HUES48 (cell line): ENCODE data around the gene DCAF4.
A peak's percentile ranks its signal among the peaks of the same experiment; 100 is the strongest.

ENCODE experiments used
- H3K27ac ChIP-seq: one replicate; pipeline ENCODE4 v1.7.0; 2013; ENCODE audit warnings: low read depth, low read length, inconsistent platforms
- H3K27me3 ChIP-seq: 2 replicates; pipeline ENCODE4 v1.6.1; 2013; ENCODE audit warnings: mild to moderate bottlenecking, low read length; ENCODE audit not compliant: control insufficient read depth, insufficient read depth
- H3K36me3 ChIP-seq: 2 replicates; pipeline ENCODE4 v1.6.1; 2013; ENCODE audit warnings: low read length; ENCODE audit not compliant: control insufficient read depth, insufficient read depth
- H3K4me1 ChIP-seq: 2 replicates; pipeline ENCODE4 v1.6.1; 2013; ENCODE audit warnings: mild to moderate bottlenecking, low read length; ENCODE audit not compliant: control insufficient read depth, insufficient read depth
- H3K4me3 ChIP-seq: 2 replicates; pipeline ENCODE4 v1.5.1; 2013; ENCODE audit warnings: mild to moderate bottlenecking, low read depth, low read length
- H3K9ac ChIP-seq: 2 replicates; pipeline ENCODE4 v1.6.1; 2013; ENCODE audit warnings: mild to moderate bottlenecking, low read depth, low read length, moderate library complexity
- H3K9me3 ChIP-seq: 2 replicates; pipeline ENCODE4 v1.6.1; 2013; ENCODE audit warnings: low read length; ENCODE audit not compliant: control insufficient read depth, insufficient read depth

The DCAF4 gene

GRCh38 chr14:72883961-72884360 lies 42.3 kb upstream of the DCAF4 start:
- Histone ChIP-seq H3K4me1 (peaks cover 22% of the 10 kb centered on the region), H3K36me3 (no peaks in the 10 kb centered on the region), H3K4me3 (no peak overlapping the region), H3K9me3 (no peaks in the 10 kb centered on the region), H3K27me3 (peaks cover 12% of the 10 kb centered on the region), H3K27ac (no peak overlapping the region), H3K9ac (no peak overlapping the region)

DNA sequence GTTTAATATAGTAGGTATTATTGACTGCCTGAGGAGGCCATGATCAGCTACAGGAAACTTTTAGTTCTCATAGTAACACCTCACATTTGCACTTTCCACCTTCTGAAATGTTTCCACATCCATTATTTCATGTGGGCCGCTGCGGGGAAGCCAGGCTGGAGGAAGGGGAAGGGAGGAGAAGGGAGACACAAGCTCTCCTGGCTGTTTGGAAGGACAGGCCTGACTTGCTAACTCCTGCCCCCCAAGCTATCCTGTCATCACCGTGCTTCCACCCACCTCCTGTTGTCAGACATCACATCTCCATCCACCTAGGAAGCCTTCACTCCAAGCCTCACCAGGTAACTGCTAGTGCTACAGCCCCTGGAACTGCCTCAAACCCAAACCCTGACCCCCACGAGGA lies 41.9 kb upstream of the DCAF4 start:
- Histone ChIP-seq H3K27ac (no peak overlapping the region), H3K4me1 (peaks cover 24% of the 10 kb centered on the region), H3K9me3 (no peaks in the 10 kb centered on the region), H3K27me3 (peaks cover 15% of the 10 kb centered on the region), H3K4me3 (no peak overlapping the region), H3K36me3 (no peaks in the 10 kb centered on the region), H3K9ac (no peak overlapping the region)

DNA sequence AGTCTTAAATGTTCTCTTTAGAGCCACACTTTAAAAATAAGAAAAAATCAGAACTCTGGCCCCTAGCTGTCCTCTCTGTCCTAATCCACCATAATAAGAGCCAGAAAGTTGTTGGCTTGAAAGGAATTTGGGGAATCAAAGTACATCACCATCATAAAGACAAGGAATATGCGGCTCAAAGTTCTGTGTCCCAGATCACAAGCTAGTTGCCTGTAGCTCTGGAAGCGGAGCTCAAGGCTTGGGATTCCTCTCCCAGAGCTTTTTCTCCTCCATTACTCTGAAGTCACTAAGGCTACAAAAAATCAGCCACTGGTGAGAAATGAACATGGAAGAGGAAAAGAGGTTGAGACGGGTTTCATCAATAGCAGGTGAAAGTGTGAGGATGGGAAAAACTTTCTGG lies 38.8 kb upstream of the DCAF4 start:
- H3K4me1 ChIP-seq = peaks cover 43% of the 10 kb centered on the region
- H3K4me3 ChIP-seq = no peak overlapping the region
- peaks cover 46% of the 10 kb centered on the region for H3K27me3 ChIP-seq
- no peaks in the 10 kb centered on the region for H3K36me3 ChIP-seq
- no peaks in the 10 kb centered on the region for H3K9me3 ChIP-seq
- peak overlapping the region; percentile 29 for H3K27ac ChIP-seq
- no peak overlapping the region for H3K9ac ChIP-seq

DNA sequence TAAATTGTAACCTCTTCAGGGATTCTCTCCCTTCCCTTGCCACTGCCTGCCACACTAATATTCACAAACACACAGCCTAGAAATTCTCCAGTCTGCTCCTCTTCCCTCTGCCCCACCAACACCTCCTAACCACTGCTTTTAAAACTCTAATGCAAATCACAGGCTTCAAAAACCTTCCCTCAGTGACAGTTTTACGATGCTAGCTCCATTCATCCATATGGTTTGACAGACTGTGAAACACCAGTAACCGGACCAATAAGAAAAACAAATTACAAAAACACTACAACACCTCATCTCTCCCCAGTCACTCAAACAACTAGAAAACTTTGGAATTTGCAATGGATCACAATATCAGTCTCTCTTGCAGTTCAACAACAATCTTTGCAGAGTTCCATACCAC lies 38.1 kb upstream of the DCAF4 start:
- Histone ChIP-seq H3K27me3 (peaks cover 53% of the 10 kb centered on the region), H3K9me3 (no peaks in the 10 kb centered on the region), H3K36me3 (no peaks in the 10 kb centered on the region), H3K4me1 (peaks cover 44% of the 10 kb centered on the region), H3K9ac (no peak overlapping the region), H3K4me3 (no peak overlapping the region), H3K27ac (no peak overlapping the region)

DNA sequence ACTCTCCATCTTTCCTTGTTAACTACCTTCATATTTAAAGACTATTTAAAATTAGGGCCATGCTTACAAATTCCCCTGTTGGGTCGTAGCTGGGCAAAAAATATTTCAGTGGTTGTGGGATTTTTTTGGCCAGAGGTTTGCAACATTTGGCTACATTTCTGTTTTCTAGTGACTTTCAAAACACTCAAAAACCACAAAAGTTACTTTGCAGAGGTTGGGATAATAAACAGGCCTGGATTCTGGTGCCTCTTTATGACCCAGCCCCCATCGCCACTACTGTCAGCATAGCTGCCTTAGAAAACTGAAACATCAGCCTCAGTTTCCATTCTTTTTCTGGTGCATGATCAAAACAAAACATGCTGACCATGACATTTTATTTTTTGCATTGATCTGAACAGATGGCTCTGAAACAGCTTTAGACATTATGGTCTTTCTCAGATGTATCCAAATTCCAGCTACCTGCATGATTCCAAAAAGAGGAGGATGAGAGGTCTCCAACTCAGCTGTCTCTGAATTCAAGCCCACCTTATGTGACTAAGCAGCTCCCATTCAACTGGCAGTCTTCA lies 37.5 kb upstream of the DCAF4 start:
- Histone ChIP-seq H3K4me1 (peaks cover 44% of the 10 kb centered on the region), H3K9me3 (no peaks in the 10 kb centered on the region), H3K27me3 (peaks cover 57% of the 10 kb centered on the region), H3K27ac (no peak overlapping the region), H3K4me3 (no peak overlapping the region), H3K36me3 (no peaks in the 10 kb centered on the region), H3K9ac (no peak overlapping the region)

DNA sequence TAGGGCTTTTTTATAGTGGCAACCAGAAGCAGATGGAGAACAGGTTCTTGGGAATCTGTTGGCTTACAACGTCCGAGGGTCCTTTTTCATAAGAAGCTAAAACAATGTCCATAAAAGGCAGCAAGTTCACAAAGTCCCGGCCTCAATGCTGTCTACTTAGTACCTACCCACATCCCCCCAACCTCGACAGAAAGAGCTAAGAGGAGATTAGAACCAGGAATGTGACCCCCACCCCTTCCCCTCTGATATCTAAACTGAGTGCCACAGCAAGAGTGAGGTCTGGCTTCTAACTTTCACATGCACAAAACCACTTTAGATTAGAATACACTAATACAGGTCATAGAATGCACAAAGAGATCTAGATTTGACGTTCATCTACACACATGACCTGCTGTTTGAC lies 36.9 kb upstream of the DCAF4 start:
- Histone ChIP-seq H3K36me3 (no peaks in the 10 kb centered on the region), H3K4me1 (peaks cover 44% of the 10 kb centered on the region), H3K4me3 (no peak overlapping the region), H3K9ac (no peak overlapping the region), H3K9me3 (no peaks in the 10 kb centered on the region), H3K27me3 (peaks cover 61% of the 10 kb centered on the region), H3K27ac (no peak overlapping the region)

DNA sequence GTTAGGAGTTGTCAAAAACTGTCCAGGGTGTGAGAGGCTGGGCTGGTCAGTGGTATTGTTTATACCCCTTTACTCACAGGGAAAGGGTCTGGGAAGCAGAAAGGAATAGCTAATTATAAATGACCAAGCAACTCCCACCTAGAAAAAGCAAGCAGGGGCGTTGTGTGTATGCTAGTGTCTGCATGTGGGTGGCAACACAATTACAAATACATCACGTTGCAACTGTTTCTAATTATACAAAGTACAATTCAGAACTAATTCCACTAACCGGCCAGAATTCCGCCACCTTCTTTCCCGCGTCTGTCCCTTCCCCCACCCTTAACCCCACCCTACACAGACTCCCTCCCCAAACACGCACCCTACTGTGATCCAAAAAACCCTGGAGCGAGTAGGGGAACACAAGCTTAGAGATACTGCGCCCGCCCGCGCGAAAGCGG lies 34.6 kb upstream of the DCAF4 start:
- Histone ChIP-seq H3K36me3 (no peaks in the 10 kb centered on the region), H3K9me3 (no peaks in the 10 kb centered on the region), H3K4me1 (peaks cover 53% of the 10 kb centered on the region), H3K4me3 (peak overlapping the region; percentile 84), H3K27me3 (peaks cover 84% of the 10 kb centered on the region), H3K27ac (no peak overlapping the region), H3K9ac (no peak overlapping the region)

DNA sequence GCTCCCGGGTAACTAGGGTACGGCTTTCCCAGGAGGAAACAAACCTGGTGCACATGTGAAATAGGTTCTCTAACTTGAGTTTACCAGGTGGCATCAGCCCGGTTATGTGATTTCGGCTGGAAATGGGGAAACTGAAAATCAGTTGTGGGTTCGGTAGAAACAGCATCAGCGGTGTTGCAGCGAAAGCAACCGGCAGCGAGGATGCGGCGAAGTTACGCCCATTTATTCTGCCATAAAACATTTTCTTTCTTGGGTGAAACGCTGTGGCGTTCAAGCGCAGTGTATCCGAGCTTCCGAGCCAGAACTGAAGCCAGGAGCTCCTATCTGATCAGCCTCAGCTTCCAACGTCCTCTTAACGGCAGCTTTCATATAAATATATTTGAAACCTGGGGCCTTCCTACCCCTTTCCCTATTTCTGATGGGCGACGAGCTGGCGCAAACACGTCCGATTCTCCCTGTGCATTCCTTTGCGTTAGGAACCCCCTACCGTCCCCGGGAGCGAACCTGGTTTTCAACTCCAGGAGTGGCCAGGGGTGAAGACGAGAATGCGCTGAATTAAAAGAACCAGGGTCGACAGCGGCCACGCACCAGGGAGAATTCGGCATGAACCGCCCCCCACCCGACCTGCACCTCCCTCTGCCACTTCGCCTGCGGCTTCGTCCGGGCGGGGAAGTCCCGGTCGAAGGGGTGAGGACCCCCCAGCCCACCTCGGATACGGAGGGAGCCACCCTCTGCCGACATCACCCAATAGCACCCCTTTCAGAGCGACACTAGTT lies 34.0 kb upstream of the DCAF4 start:
- Histone ChIP-seq H3K36me3 (no peaks in the 10 kb centered on the region), H3K9ac (no peak overlapping the region), H3K9me3 (no peaks in the 10 kb centered on the region), H3K27ac (no peak overlapping the region), H3K27me3 (peaks cover 90% of the 10 kb centered on the region), H3K4me1 (peaks cover 51% of the 10 kb centered on the region), H3K4me3 (peak overlapping the region; percentile 84)

DNA sequence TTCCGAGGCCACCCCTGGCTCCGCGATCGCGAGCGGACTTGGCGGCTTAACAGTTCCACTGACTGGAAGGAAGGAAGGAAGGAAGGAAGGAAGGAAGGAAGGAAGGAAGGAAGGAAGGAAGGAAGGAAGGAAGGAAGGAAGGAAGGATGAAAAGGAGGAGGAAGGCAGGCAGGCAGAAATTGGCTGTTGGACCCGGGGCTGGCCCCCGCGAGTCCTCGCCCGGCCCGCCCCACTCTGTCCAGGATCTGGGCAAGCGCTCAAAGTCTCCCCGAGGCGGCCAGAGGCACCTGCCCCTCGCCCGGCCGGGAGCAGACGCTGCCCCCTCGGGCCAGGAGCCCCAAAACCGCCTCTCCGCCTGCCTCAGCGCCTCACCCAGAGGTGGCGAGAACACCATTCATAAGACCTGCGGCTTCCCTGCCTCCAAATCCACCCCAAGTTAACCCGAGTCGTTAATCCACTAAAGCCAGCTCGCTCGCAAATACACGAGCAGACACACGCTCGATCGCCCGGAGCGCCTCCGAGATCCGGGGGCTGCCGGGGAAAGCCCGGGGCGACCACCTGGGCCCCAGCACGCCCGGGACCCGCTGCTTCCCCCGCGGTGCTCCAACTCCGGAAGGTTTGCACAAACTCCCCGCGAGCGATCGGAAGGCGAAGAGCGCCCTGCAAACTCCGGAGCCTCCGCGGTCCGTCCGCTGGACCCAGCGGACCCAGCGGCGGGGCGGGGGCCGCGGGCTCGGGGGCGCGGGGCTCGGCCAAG lies 33.2 kb upstream of the DCAF4 start:
- Histone ChIP-seq H3K36me3 (no peaks in the 10 kb centered on the region), H3K27me3 (peaks cover 92% of the 10 kb centered on the region), H3K4me1 (peaks cover 43% of the 10 kb centered on the region), H3K4me3 (peak overlapping the region; percentile 84), H3K9me3 (no peaks in the 10 kb centered on the region), H3K27ac (no peak overlapping the region), H3K9ac (no peak overlapping the region)

DNA sequence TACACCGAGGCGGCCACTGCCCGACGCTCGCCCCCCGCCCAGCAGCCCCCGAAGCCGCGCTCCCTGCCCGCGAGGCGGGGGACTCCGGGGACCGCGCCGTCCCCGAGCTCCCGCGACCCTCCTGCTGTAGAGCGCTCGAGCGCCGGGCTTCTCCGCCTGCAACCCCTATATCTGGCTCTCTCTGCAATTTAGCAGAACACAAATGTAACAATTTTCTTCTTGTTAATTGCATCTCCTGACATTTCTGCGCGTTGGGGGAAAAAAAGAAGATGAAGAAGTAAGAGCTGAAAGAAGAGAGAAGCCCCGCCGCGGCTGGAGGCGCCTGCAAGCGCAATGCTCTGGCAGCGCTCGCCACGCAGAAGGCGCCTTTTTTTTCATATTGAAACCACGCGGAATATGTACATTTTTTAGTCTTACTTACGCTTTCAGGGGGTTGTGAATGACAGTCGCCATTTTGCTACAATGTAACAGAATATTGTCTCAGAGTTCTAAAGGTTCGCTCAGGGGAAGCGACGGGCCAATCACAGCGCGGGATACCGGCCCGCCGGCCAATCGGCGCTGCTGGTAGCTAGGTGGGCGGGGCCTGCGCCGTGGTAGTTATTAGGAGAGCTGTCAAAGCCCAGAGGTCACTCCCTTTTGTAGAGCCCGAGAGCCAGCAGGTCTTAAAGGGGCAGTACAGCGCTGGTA lies 32.5 kb upstream of the DCAF4 start, which contains the start of gene DPF3:
TSS of gene DPF3 (minus strand) at position 466 of the 687 bp plus-strand sequence. CDS start at position 453, 13 bp downstream.
- H3K9ac ChIP-seq = no peak within 1 kb of the TSS
- no peaks in the 10 kb centered on the region for H3K36me3 ChIP-seq
- peaks cover 36% of the 10 kb centered on the region for H3K4me1 ChIP-seq
- H3K4me3 ChIP-seq = peak within 1 kb of the TSS; percentile 84
- H3K9me3 ChIP-seq = no peaks in the 10 kb centered on the region
- no peak within 1 kb of the TSS for H3K27ac ChIP-seq
- peaks cover 86% of the 10 kb centered on the region for H3K27me3 ChIP-seq
